Kidney glomerular epithelial cell (primary cell): ENCODE data around the gene SF3B3.
"Not testable (repeated sequence)": the region's sequence is repeated elsewhere in the genome, so short reads cannot be mapped to it uniquely, and the experiment has no call there.

ENCODE experiments used
- DNase-seq: peaks from one replicate; lab custom pipeline; 2025; lab: John Stamatoyannopoulos, UW

The SF3B3 gene

DNA sequence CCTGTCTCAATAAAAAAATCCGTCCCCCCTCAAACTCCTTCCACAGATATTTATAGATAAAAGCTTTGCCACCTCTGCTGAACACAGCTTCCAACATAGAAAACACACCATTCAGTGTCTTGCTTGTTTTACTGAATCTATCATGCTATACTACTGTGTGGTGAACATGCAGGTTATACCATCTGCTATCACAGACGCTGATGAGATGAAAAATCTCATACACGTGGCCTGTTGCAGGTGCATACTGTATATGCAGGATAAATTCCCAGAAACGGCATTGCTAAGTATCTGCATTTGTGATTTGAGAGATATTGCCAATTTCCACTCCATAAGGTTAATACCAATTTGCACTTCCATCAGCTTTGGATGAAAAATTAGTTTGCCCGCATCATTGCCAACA is 92.3 kb downstream of the SF3B3 start:
- no peak for DNase-seq

DNA sequence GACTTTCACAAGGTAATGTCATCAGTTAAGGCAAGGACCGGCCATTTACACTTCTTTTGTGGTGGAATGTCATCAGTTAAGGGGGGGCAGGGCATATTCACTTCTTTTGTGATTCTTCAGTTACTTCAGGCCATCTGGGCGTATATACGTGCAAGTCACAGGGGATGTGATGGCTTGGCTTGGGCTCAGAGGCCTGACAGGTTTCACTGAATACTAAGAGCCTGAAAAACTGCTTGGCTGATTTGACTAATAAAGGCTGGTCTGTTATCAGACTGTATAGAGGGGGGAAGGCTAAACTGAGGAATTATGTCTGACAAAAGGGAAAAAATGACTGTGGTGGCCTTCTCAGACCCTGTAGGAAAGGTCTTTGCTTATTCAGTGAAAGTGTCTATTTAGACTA is 98.2 kb downstream of the SF3B3 start:
- not testable (repeated sequence) for DNase-seq
